Keratinocyte (primary cell): ENCODE measurements around the gene PHLPP2. TPM values are rescaled to one million over a fixed set of nuclear protein-coding genes. Genes with fewer than 3 reads are reported as not detected.
"Not testable (repeated sequence)": the region's sequence is repeated elsewhere in the genome, so short reads cannot be mapped to it uniquely, and the experiment has no call there.

Source experiments
- DNase-seq: peaks from one replicate; pipeline ENCODE4 v3.0.0-alpha.2; 2011; ENCODE audit warnings: low read depth, missing footprints, low spot score
- FAIRE-seq: peaks from 2 replicates; lab custom pipeline; 2011; peaks lifted over from hg19 to GRCh38; lab: Jason Lieb, UNC
- H2AFZ ChIP-seq: 2 replicates; pipeline ENCODE4 v1.6.0; 2012; ENCODE audit warnings: low read length, control low read depth, inconsistent platforms; ENCODE audit not compliant: control insufficient read depth
- H3K27ac ChIP-seq: 2 replicates; pipeline ENCODE4 v1.5.1; 2011; ENCODE audit warnings: low read length; ENCODE audit not compliant: control insufficient read depth, insufficient read depth
- H3K27me3 ChIP-seq: 3 replicates; pipeline ENCODE4 v1.6.0; 2011; ENCODE audit warnings: low read length; ENCODE audit not compliant: control insufficient read depth, insufficient read depth; ENCODE audit errors: extremely low read depth
- H3K36me3 ChIP-seq, 2 experiments: 2 replicates in 1 of 2; 3 replicates in 1 of 2; pipeline ENCODE4 v1.5.1; 2011; ENCODE audit warnings: low read length in 2 of 2, mild to moderate bottlenecking in 1 of 2; ENCODE audit not compliant: control insufficient read depth in 2 of 2, insufficient read depth in 2 of 2; ENCODE audit errors: extremely low read depth in 1 of 2
- H3K4me1 ChIP-seq: 3 replicates; pipeline ENCODE4 v1.5.1; 2011; ENCODE audit warnings: low read length; ENCODE audit not compliant: control insufficient read depth, insufficient read depth; ENCODE audit errors: extremely low read depth
- H3K4me2 ChIP-seq: 3 replicates; pipeline ENCODE4 v1.6.0; 2011; ENCODE audit warnings: low read depth, low read length; ENCODE audit not compliant: control insufficient read depth, insufficient read depth; ENCODE audit errors: extremely low read depth
- H3K4me3 ChIP-seq, 3 experiments: fragments of 200-600 bp in 1 of 3; sonication (generic) in 1 of 3; 2 replicates in 2 of 3; 3 replicates in 1 of 3; pipeline ENCODE4 v1.5.1; 2011 to 2016; ENCODE audit warnings: low read length in 3 of 3, mild to moderate bottlenecking in 3 of 3, control low read depth in 2 of 3, inconsistent platforms in 1 of 3, low read depth in 1 of 3, mixed read lengths in 1 of 3, mixed run types in 1 of 3, moderate library complexity in 1 of 3; ENCODE audit not compliant: control insufficient read depth in 2 of 3, insufficient read depth in 2 of 3; ENCODE audit errors: extremely low read depth in 1 of 3
- H3K79me2 ChIP-seq: 2 replicates; pipeline ENCODE4 v1.6.0; 2012; ENCODE audit warnings: low read length; ENCODE audit not compliant: control insufficient read depth, insufficient read depth
- H3K9ac ChIP-seq: 3 replicates; pipeline ENCODE4 v1.6.0; 2011; ENCODE audit warnings: low read length; ENCODE audit not compliant: control insufficient read depth, insufficient read depth; ENCODE audit errors: extremely low read depth
- H3K9me1 ChIP-seq: 3 replicates; pipeline ENCODE4 v1.6.0; 2011; ENCODE audit warnings: low read length; ENCODE audit not compliant: control insufficient read depth, insufficient read depth; ENCODE audit errors: extremely low read depth
- H3K9me3 ChIP-seq: 2 replicates; pipeline ENCODE4 v1.5.1; 2012; ENCODE audit warnings: low read depth, low read length; ENCODE audit not compliant: control insufficient read depth
- H4K20me1 ChIP-seq: 3 replicates; pipeline ENCODE4 v1.6.0; 2011; ENCODE audit warnings: low read length; ENCODE audit not compliant: control insufficient read depth, insufficient read depth; ENCODE audit errors: extremely low read depth
- CTCF ChIP-seq, 3 experiments: IDR thresholded peaks in 1 of 3; conservative IDR thresholded peaks in 1 of 3; optimal IDR thresholded peaks in 1 of 3; 2 replicates in 2 of 3; 3 replicates in 1 of 3; pipeline versions ENCODE3 to v1.5.1; 2011; ENCODE audit warnings: low read length in 3 of 3, mild to moderate bottlenecking in 3 of 3, moderate library complexity in 2 of 3, control low read depth in 1 of 3, inconsistent platforms in 1 of 3; ENCODE audit not compliant: insufficient read depth in 2 of 3; ENCODE audit errors: extremely low read depth in 1 of 3
- EZH2 ChIP-seq: IDR thresholded peaks from one replicate; pipeline ENCODE4 v1.6.1; 2012; ENCODE audit warnings: inconsistent platforms, mild to moderate bottlenecking, low read length, moderate library complexity
- dilution Hi-C: fragments of 300-500 bp; cut with MboI; formaldehyde crosslinking; loops from one replicate; pipeline ENCODE4 v1.7.0; 2020; ENCODE audit warnings: low sequenced_read_pairs; ENCODE audit not compliant: extremely low pct_ligation_motif_present
- polyA plus RNA-seq, 5 experiments: library from polyadenylated mRNA; depleted of rRNA in 3 of 5; stranded (reverse) in 3 of 5; stranded (forward) in 1 of 5; unstranded in 1 of 5; fragments of >200 nt; gene quantifications; 1 replicate in 1 of 5; 2 replicates in 3 of 5; 3 replicates in 1 of 5; pipeline versions ENCODE4 v1.2.1 to v1.2.3, GENCODE V29; 2011 to 2012; ENCODE audit warnings: missing spikeins in 2 of 5, low read depth in 1 of 5, low replicate concordance in 1 of 5

Gene PHLPP2
- polyA plus RNA-seq, 1 donor (not counting 4 experiments of a cell fraction or from before 2014, with no cell fraction given): 6.5 TPM

DNA sequence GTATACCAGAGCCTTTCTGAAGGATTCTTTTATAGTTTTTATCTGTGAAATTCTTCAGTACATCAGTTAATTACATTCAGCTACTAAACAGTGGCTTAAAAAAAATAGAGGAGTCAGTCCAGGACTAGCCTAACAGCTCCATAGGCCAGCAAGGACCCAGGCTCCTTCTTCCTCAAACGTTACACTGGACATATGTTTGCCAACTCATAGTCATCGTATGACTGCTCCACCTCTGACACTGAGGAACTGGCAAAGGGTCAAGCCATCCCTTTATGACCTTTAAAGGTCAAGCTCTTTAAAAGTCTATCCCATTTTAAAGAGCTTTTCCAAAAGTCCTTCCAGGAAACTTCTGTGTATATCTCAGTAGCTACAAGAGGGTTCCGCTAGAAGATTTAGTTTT, 36.6 kb downstream of the PHLPP2 start:
- Histone ChIP-seq H3K27ac (no peak overlapping the region), H3K9me1 (no peaks in the 10 kb centered on the region), H3K36me3 (peaks cover 4 to 7% of the 10 kb centered on the region in 2 experiments), H3K27me3 (no peaks in the 10 kb centered on the region), H3K9ac (no peak overlapping the region), H3K79me2 (no peaks in the 10 kb centered on the region), H3K4me1 (no peaks in the 10 kb centered on the region), H3K4me2 (no peak overlapping the region), H3K9me3 (no peaks in the 10 kb centered on the region), H4K20me1 (no peaks in the 10 kb centered on the region), H2AFZ (no peak overlapping the region), H3K4me3 (no peak overlapping the region)
- DNase-seq (no peak), FAIRE-seq (no peak)
- dilution Hi-C loops: no loop called here
- no peak for TF ChIP-seq EZH2
- no peak for TF ChIP-seq CTCF (optimal IDR thresholded peaks at IDR 0.05 in 1 of 3, IDR thresholded peaks at IDR 0.05 in 1 of 3, conservative IDR thresholded peaks at IDR 0.05 in 1 of 3; ENCODE audit: extremely low read depth in 1 of 3, insufficient read depth in 2 of 3, low read length in 3 of 3)

DNA sequence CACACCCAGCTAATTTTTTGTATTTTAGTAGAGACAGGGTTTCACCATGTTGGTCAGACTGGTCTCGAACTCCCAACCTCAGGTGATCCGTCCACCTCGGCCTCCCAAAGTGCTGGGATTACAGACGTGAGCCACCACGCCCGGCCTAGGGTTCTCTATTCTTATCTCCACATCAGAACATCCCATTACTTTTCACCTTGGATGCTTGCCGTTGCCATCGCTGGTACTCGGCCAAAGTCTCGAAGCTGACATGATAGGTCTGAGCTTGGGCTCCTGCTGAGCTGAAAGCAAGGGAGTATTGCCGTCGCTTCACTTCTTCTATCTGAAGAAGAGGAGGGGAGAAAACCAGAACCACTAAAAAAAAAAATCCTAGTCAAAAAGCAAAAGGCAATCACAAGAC, 40.2 kb downstream of the PHLPP2 start:
- H3K79me2 ChIP-seq: not testable (repeated sequence)

GRCh38 chr16:71681360-71681759, 43.1 kb downstream of the PHLPP2 start:
- dilution Hi-C loops: no loop called here
- Histone ChIP-seq H3K27me3 (no peaks in the 10 kb centered on the region), H3K27ac (no peak overlapping the region), H3K36me3 (peaks cover 0 to 2% of the 10 kb centered on the region in 2 experiments), H2AFZ (no peak overlapping the region), H3K9me1 (no peaks in the 10 kb centered on the region), H3K9ac (no peak overlapping the region), H3K4me1 (no peaks in the 10 kb centered on the region), H3K79me2 (no peaks in the 10 kb centered on the region), H3K4me2 (no peak overlapping the region), H3K4me3 (no peak overlapping the region), H3K9me3 (no peaks in the 10 kb centered on the region), H4K20me1 (no peaks in the 10 kb centered on the region)
- DNase-seq (no peak), FAIRE-seq (no peak)
- no peak for TF ChIP-seq CTCF (optimal IDR thresholded peaks at IDR 0.05 in 1 of 3, IDR thresholded peaks at IDR 0.05 in 1 of 3, conservative IDR thresholded peaks at IDR 0.05 in 1 of 3; ENCODE audit: extremely low read depth in 1 of 3, insufficient read depth in 2 of 3, low read length in 3 of 3)
- no peak for TF ChIP-seq EZH2

More for the DNA sequence above, 40.2 kb downstream of the PHLPP2 start:
- H3K9ac ChIP-seq, H3K9me1 ChIP-seq, H3K36me3 ChIP-seq, H3K27ac ChIP-seq, dilution Hi-C loops, H3K9me3 ChIP-seq, H3K4me3 ChIP-seq, H4K20me1 ChIP-seq, H3K27me3 ChIP-seq, H3K4me2 ChIP-seq, FAIRE-seq, DNase-seq, H3K4me1 ChIP-seq, H2AFZ ChIP-seq: not testable (repeated sequence)
